Erythroblast (primary cell): ENCODE measurements around the gene SARS2.
A peak's percentile ranks its signal among the peaks of the same experiment; 100 is the strongest.
"Not testable (repeated sequence)": the region's sequence is repeated elsewhere in the genome, so short reads cannot be mapped to it uniquely, and the experiment has no call there.

Experiments used
- DNase-seq, 2 experiments: peaks; one replicate each; lab custom pipeline; 2025; lab: John Stamatoyannopoulos, UW
- GATA1 ChIP-seq: IDR thresholded peaks from 2 replicates; pipeline ENCODE4 v1.6.1; 2011; ENCODE audit warnings: low read depth, mild to moderate bottlenecking, control low read depth, low read length, moderate library complexity
- POLR2A ChIP-seq: IDR thresholded peaks from 2 replicates; pipeline ENCODE4 v1.6.1; 2011; ENCODE audit warnings: mild to moderate bottlenecking, low read length

SARS2 gene, protein sequence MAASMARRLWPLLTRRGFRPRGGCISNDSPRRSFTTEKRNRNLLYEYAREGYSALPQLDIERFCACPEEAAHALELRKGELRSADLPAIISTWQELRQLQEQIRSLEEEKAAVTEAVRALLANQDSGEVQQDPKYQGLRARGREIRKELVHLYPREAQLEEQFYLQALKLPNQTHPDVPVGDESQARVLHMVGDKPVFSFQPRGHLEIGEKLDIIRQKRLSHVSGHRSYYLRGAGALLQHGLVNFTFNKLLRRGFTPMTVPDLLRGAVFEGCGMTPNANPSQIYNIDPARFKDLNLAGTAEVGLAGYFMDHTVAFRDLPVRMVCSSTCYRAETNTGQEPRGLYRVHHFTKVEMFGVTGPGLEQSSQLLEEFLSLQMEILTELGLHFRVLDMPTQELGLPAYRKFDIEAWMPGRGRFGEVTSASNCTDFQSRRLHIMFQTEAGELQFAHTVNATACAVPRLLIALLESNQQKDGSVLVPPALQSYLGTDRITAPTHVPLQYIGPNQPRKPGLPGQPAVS

DNA sequence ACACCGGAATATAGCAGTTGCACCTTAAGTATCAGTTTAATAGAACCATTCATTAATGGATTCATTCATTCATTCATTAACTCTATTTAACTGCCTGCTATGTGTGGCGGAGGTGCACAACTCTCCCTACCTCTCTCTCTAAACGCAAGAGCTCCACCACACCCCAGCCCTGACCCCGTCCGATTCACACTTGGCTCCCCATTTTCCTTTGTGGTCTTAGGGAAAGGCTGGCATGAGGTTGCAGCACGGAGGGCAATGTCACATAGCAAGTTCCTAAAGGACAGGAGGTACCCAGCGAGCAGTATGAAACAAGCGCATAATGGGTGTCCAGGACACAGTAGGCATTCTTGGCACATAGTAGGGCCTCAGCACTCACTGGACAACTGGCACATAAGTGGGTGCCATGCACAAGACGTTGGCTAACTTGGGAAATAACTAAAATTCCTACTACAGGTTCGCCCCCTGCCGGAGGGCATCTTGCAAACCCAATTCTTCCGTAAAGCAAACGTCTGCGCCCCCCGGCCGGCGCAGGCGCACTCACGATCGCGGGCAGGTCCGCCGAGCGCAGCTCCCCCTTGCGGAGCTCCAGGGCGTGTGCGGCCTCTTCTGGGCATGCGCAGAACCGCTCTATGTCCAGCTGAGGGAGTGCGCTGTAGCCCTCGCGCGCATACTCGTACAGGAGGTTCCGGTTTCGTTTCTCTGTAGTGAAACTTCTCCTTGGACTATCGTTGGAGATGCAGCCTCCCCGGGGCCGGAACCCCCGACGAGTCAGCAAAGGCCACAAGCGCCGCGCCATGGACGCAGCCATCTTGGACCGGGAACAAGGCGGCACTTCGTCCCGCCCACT lies at the start of gene SARS2:
SARS2 (minus strand) TSS at position 835 of the 847 bp plus-strand sequence; CDS start at position 808, 27 bp downstream.
- DNase-seq = peak; percentile 97 to 99
- no peak for TF ChIP-seq GATA1
- TF ChIP-seq POLR2A = no peak

DNA sequence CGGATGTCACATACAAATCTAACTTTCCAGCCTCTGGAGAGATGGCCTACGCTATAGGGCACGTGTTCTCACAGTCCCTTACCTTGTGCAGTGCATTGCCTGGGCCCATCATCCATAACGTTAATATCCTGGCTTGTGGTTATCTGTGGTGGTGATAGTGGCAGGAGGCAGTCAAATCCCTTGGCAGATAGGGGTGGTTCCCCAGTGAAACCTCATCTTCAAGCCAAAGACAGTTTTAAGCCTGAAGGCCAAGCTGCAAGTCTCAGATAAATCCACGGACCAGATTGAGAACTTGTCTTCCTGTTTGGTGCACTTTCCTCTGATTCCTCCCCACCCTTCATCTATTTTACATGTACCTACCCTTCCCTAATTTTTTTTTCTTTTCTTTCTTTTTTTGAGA lies 49.2 kb upstream of the SARS2 start:
- TF ChIP-seq POLR2A (no peak), GATA1 (no peak)
- DNase-seq = no peak

DNA sequence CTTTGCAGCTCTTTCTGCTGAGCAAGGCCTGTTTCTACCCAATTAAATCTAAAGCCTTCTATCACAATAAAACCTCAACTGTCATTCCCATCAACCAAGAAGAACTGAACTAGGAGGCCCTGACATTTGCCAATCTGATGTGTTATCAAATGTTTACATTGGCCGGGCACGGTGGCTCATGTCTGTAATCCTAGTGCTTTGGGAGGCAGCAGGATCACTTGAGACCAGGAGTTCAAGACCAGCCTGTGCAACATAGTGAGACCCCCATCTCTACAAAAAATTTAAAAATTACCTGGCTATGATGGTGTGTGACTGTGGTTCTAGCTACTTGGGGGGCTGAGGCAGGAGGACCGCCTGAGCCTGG lies 47.7 kb upstream of the SARS2 start:
- TF ChIP-seq GATA1 (no peak), POLR2A (no peak)
- DNase-seq = no peak

DNA sequence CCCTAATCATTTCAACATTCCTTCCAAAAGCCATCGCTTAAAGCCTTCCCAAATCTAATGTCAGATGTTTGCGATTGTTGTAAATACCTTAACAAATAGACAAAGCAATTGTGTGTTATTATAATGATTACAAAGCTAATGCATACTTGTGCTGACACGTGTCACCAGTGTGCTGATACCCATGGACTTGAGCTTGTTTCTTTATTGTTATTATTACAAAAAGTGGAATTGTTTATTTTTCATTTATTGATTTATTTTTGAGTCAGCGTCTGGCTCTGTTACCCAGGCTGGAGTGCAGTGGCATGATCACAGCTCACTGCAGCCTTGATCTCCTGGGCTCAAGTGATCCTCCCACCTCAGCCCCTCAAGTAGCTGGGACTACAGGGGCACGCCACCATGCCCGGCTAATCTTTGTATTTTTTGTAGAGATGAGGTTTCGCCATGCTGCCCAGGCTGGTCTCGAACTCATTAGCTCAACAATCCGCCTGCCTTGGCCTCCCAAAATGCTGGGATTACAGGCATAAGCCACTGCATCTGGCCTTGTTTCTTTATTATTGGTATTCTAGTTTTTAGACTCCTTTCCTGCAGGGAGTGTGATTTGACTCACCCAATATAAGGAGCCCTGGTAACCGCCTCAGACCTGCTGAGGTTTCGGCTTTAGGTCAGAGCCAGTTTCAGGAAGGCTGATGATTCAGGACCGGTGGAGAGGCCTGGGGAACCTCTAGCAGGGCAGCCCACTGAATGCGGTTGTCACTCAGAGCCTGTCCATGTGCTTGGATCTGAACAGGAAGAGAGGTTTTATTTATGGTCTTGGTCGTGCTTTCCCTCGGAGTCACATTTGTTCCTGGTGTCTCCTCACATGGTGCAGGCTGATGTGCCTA lies 47.1 kb upstream of the SARS2 start:
- no peak for TF ChIP-seq GATA1
- TF ChIP-seq POLR2A = no peak

DNA sequence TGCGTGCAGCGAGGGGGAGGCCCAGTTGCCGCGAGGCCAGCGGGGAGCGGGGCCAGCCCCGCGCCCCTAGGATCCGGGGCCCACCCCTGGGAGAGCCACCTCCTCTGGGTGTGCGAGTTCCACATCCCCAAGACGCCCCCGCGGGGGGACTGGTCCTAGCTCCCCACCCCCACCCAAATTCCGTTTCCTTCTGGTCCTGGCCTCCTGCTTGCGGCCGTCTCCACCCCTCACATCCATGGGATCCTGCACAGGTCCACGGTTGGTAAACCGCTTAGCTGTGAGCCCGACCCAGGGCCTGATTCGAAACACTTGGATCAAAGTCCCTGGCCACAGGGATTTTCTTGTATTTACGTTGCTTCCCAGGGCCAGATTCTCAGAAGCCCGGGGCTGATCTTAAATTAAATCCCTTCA lies 45.3 kb upstream of the SARS2 start:
- no peak for DNase-seq
- TF ChIP-seq GATA1 (no peak), POLR2A (no peak)

More for the DNA sequence above, 47.1 kb upstream of the SARS2 start:
- no peak for DNase-seq

DNA sequence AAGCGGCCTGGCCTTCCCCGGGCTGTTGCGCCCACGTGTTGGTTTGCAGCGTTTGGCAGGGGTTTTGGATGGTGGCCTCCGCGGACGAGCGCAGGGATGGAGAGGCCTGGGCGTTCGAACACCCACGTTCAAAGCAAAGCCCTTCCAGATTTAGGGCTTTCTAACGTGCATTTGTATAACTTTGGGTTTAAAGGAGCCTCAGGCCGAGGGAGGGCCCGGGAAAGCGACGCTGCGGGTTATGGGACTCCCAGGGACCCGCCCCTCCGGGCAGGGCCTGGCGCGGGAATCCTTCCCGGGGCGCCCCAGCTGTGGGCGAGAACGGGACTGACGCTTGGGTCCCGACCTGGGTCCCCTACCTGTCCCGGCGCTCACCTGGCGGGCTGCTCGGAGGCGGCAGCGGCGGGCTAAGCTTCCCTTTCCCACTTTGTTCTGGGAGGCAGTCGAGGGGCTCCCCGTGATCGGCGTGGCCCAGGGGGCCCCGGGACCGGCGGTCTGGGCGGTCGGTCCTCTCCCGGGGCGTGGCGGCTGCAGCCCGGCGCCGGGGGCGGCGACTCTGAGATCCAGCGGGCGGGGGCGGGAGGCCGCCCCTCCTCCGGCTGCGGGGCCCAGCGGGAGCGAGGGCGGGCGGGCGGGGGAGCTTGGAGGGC lies 44.8 kb upstream of the SARS2 start, which contains the start of gene FBXO17:
FBXO17 (minus strand) TSS at position 529 of the 647 bp plus-strand sequence. CDS start 25,423 bp downstream, outside the sequence.
- DNase-seq = peak in 1 of 2 experiments; percentile 12
- TF ChIP-seq POLR2A = no peak
- no peak for TF ChIP-seq GATA1

DNA sequence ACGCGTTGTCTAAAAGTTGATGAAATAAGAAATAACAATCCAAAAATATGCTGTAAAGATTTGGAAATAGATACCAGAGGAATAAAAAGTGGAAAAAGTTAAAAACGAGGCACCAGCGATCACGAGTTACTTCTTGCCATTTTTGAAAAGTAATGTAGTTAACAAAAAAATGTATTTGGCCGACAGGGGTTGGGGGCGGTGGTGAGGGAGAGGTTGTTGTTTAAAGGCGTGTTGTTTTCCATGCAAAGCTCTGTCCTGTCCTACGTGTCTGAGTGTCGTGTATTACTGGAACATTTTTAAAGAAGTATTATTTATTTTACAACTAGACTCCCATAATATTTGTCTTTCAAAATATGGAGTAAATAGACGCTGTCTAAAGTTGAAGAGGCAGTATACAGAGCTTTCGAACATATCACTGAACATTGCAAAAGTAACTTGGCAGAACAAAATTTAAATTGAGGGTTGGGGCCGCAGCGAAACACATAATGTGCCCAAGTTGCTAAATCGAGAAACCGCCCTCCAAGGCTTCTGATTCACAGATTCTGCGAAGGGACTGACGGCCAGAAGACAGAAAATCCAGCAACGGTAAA lies 44.2 kb upstream of the SARS2 start:
- no peak for DNase-seq
- TF ChIP-seq GATA1 (no peak), POLR2A (no peak)

DNA sequence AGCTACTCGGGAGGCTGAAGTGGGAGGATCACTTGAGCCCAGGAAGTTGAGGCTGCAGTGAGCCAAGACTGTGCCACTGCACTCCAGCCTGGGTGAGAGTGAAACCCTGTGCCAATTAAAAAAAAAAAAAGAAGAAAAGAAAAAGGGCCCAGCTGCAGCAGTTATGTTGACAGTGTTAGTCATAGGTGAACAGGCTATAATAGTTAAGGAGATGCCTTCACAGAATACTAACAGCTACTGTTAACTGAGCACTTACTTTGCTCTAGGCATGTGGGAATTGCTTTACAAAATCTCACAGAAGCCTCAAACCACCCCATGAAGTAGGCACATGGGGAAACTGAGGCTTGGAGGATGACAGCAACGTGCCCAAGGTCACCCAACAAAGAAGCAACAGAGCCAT lies 41.1 kb upstream of the SARS2 start:
- TF ChIP-seq POLR2A (no peak), GATA1 (no peak)
- DNase-seq = no peak

DNA sequence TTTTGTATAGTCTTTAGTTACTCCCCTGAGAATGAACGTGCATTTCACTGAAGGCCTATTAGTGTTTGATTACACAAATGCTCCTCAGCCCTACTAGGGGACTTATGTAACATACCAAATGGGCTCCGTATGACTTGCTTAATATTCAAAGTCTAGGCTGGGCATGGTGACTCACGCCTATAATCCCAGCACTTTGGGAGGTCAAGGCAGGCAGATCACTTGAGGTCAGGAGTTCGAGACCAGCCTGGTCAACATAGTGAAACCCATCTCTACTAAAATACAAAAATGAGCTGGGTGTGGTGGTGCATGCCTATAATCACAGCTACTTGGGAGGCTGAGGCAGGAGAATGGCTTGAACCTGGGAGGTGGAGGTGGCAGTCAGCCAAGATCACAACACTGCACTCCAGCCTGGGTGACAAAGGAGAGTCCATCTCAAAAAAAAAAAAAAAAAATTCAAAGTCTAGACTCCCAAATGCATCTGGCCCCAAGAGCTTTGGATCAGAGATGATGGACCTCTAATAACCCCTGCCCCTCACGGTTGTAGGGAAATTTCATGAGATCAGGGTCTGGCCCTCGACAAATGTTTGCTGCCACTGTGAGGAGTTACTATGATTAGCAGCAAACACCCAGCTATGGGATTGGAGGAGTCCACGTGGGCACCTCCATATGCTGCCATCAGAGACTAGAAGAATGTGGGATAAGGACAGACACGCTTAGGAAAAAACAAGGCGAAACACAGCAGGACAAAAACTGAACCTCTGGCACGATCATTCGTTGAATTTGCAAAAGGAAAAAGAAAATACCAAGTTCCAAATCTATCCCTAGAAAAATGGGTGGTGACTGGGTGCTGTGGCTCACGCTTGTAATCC lies 40.3 kb upstream of the SARS2 start:
- TF ChIP-seq POLR2A (no peak), GATA1 (no peak)
- DNase-seq = no peak

DNA sequence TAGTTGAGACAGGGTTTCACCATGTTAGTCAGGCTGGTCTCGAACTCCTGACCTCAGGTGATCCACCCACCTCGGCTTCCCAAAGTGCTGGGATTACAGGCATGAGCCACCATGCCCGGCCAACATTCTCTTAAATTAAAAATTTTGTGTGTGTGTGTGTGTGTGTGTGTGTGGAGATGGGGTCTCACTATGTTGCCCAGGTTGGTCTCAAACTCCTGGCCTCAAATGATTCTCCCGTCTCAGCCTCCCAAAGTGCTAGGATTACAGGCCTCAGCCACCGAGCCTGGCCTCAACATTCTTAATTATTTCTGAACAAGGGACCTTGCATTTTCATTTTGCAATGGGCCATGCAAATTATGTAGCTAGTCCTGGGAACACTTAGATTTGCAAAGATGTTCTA lies 35.6 kb upstream of the SARS2 start:
- DNase-seq = not testable (repeated sequence)

DNA sequence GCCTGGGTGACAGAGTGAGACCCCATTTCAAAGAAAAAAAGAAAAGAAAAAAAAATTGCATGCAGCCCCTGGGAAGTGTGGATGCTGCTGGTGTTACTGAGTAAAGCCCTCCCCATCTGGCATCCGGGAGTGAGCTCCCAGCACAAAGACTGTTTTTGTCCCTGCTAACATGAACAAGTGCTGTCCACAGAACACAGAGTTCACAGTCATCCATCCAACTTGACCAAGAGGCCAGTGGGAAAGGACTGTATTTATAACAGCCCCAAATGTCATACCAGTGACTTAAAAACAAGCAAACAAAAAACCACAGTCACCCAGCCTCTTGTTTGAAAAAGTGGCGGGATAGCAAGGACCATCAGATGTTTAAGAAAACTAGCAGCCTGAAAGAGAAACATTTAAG lies 34.2 kb upstream of the SARS2 start:
- no peak for DNase-seq
- TF ChIP-seq POLR2A = no peak
- TF ChIP-seq GATA1 = no peak
